ENCODE results near the gene ACADSB.

The ACADSB gene

GRCh38 chr10:123007558-123008354 is 1.1 kb upstream of the ACADSB start:
- DNase-seq: peak; percentile 50 to 57

DNA sequence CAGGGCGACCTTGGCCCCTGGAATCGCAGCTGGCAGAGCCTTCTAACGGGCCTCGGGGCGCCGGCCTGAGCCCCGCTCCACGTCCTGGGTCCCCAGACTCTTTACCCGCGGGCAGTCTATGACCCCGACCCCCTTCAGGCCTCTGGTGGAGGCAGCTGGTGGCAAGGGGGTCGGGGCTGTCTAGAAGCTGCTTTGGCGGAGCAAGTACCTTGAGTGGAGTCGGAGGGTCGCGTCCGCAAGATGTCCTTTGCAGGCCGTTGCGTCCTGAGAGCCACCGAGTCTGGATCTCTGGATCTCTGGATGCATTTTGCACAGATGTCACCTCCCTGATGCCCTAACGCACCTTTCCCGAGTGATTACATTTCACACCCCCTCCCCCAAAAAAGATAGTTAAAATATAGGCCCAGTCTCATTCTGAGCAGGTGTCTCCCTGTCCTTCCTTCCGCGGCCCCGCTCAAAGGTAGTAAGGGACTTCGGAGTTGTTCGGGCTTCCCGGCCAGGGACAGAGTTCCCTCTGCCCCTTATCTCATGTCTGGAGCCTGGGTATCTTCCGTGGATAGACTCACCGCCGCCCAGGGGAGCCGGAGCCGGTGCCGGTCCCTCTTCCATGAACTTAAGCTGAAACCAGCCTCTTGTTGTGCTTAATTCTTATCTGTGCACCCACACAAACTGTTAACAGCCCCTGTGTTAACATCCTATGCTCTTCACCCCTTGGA is 457 bp downstream of the ACADSB start:
- DNase-seq: peak; percentile 50 to 51

DNA sequence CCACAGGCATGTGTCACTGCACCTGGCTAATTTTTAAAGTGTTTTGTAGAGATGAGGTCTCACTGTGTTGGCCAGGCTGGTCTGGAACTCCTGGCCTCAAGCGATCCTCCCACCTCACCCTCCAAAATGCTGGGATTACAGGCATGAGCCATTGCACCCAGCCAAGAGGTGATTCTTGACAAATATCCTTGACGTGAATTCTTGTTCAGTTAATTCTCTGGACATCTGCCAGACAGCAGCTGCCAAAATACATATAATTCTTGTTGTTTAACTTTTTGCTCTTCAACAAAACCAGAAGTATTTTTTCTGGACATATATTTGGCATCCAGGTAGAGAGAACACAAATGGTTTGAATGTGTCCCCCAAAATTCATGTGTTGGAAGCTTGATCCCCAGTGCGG is 3.2 kb downstream of the ACADSB start:
- no peak for DNase-seq

DNA sequence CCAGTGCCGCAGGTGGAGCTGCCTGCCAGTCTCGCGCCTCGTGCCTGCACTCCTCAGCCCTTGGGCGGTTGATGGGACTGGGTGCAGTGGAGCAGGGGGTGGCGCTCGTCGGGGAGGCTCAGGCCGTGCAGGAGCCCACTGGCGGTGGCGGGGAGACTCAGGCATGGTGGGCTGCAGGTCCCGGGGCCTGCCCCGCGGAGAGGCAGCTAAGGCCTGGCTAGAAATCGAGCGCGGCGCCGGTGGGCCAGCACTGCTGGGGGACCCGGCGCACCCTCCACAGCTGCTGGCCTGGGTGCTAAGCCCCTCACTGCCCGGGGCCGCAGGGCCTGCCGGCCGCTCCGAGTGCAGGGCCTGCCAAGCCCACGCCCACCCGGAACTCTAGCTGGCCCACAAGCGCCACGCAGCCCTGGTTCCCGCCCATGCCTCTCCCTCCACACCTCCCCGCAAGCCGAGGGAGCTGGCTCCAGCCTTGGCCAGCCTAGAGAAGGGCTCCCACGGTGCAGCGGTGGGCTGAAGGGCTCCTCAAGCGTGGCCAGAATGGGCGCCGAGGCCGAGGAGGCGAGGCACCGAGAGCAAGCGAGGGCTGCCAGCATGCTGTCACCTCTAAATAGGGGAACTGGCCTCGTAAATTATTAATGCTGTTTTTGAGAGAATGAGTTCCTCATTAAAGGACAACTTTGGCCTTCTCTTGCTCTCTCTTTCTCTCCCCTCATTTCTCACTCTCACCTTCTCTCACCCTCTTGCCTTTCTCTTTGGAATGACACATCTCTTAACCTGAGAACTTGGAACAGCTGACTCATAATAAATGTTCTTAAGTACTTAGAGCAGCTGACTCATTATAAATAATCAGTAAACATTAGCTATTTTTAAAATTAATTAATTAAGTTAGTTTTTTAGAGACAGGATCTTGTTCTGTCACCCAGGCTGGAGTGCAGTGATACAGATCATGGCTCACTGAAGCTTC is 4.9 kb downstream of the ACADSB start:
- DNase-seq: no peak

- no peak for DNase-seq
These were observed 6.0 kb downstream of the ACADSB start for GRCh38 chr10:123014772-123015171.

DNA sequence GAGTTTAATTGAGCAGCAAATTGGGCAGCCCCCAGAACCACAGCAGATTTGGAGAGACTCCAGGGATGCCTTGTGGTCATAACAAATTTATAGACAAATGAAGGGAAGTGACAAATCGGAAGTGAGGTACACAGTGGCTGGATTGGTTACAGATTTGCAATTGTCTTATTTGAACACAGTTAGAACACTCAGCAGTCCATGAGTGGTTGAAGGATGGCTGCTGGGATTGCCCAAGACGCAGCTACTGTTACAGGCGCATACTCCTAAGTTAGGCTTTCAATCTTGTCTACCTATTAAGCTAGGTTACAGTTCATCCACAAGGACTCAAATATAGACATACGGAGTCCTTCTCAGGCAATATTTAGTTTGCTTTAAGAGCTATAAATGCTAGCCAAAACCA is 7.4 kb downstream of the ACADSB start:
- no peak for DNase-seq

DNA sequence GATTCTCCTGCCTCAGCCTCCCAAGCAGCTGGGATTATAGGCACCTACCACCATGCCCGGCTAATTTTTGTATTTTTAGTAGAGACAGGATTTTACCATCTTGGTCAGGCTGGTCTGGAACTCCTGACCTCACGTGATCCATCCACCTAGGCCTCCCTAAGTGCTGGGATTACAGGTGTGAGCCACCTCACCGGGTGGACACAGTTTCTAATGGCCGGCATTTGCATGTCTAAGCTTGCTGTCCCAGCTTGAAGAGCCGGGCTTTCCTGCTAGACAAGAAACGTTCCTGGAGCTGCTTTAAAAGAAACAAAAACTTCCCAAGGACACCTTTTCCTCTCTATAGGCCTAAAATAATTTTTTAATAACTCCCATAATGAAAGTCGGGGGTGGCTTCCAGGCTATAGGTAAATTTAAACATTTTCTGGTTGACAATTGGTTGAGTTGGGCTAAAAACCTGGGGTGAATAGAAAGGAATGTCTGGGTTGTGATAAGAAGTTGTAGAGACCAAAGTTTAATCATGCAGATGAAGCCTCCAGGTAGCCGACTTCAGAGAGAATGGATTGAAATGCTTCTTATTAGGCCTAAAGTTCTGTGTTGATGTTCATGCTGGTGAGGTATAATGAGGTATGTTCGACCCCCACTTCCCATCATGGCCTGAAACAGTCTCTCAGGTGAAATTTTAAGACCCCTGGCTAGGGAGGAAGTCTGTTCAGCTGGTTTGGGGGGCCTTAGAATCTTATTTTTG is 8.8 kb downstream of the ACADSB start:
- DNase-seq: no peak

DNA sequence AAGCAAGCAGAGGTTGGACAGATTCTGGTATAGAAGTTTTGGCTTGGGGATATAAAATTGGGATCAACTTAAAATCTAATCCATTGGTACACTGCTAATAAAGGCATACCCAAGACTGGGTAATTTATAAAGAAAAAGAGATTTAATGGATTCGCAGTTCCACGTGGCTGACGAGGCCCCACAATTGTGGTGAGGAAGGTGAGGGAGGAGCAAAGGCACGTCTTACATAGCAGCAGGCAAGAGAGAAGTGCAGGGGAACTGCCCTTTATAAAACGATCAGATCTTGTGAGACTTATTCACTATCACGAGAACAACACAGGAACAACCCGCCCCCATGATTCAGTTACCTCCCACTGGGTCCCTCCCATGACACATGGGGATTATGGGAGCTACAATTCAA is 9.7 kb downstream of the ACADSB start:
- no peak for DNase-seq

DNA sequence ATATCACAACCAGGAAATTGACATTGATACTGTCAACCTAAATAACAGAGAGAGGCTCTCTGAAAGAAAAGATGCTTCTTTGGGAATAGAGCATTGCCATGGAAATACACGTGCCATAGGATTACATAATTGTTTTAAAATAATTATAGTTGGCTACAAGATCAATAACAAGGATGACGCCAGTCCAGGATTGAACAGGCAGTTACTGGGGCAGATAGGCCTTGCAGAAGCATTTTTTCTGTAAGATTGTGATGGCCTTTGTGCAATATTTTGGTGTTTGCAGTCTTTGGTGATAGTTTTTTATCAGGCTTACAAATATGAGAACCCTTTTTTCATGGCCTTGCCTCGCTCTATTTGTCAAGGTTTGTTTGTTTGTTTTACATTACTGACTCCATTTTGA is 10.5 kb downstream of the ACADSB start:
- DNase-seq: no peak

DNA sequence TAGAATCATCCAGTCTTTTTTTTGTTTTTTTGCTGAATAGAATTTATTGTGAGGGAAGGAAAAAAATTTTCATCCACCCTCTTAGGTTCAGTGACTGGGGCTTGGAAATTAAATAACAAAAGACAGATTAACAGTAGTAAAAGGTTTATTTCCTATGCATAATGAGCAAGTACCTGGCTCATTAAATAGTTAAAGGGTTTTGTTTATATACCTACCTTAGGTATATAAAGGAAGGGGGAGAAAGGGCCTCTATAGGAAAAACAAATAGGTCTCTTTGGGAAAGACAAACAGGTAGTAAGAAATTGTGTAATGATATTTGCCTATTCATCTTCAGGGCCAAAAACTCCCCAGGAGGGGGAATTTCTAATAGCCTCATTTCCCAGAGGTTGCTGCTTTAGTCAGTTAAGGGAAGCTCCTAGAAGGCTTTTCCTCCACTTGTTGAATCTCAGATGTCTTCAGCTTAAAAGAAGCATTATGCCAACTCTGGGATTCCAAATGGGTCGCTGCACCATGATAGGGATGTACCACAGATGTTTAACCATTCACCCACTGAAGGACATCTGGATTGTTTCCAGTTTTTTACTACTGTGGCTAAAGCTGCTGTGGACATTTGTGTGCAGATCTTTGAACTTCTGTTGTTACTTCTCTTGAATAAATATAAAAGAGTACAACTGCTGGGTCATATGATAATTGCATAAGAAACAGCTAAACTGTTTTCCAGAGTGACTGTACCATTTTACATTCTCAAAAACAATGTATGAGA is 11.3 kb downstream of the ACADSB start:
- no peak for DNase-seq

- no peak for DNase-seq
These were observed 12.7 kb downstream of the ACADSB start for GRCh38 chr10:123021517-123021916.

DNA sequence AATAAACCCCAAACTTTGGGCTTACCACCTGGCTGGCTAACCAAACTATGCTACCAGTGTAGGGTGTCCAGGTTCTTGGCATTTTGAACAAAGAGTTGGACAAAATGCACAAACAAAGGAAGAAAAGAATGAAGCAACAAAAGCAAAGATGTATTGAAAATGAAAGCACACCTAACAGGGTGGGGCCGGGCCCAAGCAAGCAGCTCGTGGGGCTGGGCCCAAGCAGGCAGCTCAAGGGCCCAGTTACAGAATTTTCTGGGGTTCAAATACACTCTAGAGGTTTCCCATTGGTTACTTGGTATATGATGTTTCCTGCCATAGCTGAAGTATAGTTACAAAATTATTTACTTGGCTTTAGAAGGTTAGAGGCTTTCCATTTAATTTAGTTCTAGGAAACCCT is 15.7 kb downstream of the ACADSB start:
- no peak for DNase-seq

DNA sequence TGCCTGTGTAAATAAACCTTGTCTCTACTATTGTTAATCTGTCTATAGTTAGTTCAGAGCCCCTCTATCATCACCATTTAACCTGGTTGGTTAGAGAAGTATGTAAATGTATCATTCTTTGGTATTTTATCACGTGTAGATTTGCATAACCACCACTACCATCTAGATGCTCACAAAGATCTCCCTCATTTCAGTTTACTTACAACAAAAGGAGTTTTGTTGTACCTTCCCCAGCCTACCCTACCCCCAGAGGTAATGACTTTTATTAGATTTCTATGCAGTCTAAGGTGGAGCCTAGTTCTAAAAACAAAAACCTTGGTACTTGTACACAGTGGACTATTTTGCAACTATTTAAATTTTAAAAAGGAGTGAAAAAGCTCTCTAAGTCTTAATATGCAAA is 17.5 kb downstream of the ACADSB start:
- no peak for DNase-seq

GRCh38 chr10:123027861-123028260 is 19.1 kb downstream of the ACADSB start:
- DNase-seq: no peak

DNA sequence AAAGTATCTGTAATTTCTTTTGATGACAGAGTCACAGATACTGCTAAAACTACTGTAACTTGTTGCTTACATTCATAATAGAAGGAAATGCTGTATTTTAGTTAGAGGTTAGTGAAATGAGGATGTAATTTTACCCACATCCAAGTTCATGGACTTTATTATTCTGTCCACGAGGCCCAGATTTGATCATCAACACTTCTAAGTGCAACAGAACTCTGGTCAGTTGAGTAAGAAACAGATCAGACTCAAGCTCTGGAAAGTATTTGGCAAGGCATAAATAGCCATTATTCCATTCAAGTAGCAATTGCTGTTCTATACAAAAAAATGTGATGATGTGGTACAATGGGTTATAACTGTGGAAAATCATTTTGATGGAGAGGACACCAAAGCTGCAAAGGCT is 22.3 kb downstream of the ACADSB start:
- DNase-seq: no peak

DNA sequence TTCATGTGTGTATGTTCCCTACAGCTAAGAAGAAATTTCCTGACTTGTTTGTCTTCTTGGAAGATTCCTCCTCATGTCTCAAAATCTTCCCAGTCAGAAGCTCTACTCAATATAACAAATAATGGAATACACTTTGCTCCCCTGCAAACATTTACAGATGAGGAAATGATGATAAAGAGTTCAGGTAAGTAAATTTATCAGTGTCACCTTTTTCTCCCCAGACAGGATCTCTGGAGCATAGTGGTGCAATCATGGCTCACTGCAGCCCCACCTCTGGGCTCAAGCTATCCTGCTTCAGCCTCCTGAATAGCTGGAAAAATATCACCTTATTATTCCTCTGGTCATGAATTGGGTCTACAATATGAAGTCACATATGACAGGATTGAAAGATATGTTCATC is 25.5 kb downstream of the ACADSB start:
- no peak for DNase-seq

DNA sequence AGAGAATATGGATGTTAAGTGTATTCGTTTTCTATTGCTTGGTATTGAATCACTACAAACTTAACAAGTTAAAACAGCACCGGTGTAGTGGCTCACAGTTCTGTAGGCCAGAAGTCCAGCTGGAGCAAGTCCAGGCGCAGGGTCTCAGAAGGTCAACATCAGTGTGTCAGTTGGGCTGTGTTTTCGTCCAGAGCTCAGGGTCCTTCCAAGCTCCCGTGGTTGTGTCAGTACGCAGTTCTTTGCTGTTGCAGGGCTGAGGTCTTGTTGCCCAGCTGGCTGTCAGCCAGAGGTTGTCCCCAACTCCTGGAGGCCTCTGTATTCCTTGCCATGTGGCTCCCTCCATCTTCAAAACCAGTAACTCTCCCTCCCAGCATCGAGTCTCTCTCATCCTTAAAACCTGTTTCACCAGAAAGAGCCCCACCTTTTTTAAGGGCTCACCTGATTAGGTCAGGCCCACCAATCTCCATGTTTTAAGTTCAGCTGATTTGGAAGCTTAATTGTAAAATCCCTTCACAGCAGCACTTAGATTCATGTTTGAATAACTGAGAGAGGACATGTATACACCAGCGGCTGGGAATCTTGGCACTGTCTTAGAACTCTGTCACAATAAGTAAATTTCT is 26.8 kb downstream of the ACADSB start:
- no peak for DNase-seq

DNA sequence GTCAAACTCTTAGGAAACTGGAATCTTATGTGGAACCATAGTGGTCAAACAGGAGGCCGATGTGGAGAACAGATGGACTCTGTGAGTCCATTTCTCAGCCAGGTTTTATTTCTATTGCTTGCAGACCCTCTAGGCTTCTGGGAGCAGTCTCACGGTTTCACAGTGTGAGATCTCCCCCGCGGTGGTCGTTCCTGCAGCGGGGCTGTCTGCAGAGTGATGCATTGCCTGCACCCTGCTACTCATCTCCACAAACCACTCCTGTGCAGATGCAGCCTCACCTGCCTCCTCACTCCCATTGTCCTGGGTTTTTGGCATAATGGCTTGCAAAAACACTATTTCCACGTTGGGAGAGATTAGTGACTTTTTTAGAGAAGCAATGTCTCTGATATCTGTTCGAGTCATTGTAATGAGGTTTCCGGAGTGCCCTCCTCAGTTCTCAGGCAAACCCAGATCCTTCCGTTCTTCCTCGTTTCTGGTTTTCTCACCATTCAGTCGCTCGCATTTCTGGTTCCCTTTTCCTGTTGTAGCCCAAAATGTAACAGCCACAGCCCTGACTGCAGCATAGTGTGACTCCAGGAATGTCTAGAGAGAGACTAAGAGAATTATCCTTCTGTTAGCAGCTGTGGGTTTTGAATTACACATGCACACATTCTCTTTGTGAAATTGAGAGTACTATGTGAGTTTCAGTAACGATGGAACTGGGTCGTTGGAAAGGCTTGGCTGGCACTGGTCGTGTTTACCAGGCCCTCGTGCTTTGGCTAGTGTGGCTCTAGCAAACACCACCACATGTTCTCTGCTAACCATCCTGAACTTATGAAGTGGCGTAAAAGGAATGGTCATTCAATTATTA is 30.2 kb downstream of the ACADSB start:
- no peak for DNase-seq

GRCh38 chr10:123039632-123039930 is 30.8 kb downstream of the ACADSB start:
- DNase-seq: no peak

DNA sequence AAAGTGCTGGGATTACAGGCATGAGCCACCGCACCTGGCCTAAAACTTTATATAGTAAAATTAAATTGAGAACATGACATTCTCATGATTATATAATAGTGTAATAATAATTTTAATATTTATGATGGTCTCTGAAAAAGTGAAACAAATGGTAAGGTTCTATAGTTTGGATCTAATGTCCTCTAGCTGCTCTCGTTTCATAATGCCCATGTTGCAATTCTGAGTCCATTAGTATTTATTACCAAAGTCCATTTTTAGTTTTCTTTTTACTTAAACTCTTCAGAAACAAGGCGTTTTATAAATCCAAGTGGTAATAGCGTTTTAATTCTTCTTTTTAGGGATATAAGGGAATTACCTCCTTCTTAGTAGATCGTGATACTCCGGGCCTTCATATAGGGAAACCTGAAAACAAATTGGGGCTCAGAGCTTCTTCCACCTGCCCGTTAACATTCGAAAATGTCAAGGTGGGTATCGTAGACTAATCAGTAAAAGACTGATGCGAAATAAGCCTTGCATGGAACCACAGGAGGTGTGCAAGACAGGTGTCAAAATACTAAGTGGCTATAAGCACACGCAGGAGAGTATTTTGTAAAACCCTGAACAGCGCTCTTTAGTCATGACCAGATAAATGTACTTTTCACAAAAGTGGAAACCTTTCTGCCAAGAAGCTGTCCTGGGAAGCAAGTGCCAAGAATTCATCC is 34.1 kb downstream of the ACADSB start:
- no peak for DNase-seq
